Cardiac septum (tissue), 1 donor: Measurements from ENCODE around the gene PCK1. TPM values are rescaled to one million over a fixed set of nuclear protein-coding genes. Genes with fewer than 3 reads are reported as not detected.

ENCODE experiments used
- DNase-seq: peaks from one replicate; pipeline ENCODE4 v3.0.0-alpha.2; 2020; ENCODE audit warnings: low spot score
- intact Hi-C: fragments of 100-400 bp; cut with DNase I; formaldehyde crosslinking; loops from one replicate; pipeline ENCODE4 v1.14.0; 2022
- total RNA-seq: library from RNA; stranded (reverse); fragmentation: NEBNext Ultra II Directional; extraction: Animal tissue kit (Norgen Biotek cat#: 25700); gene quantifications from one replicate; pipeline ENCODE4 v1.2.1, GENCODE V29; 2021
- donor health status: DM: no; HTN: no; CAD: no.

The PCK1 gene
- total RNA-seq, 1 donor from 2014 or later = 0.48 TPM

GRCh38 chr20:57584768-57585461 lies 24.0 kb downstream of the PCK1 start:
- intact Hi-C loops = no loop called here
- no peak for DNase-seq

GRCh38 chr20:57585466-57586213 lies 24.7 kb downstream of the PCK1 start:
- intact Hi-C loops = no loop called here
- no peak for DNase-seq

DNA sequence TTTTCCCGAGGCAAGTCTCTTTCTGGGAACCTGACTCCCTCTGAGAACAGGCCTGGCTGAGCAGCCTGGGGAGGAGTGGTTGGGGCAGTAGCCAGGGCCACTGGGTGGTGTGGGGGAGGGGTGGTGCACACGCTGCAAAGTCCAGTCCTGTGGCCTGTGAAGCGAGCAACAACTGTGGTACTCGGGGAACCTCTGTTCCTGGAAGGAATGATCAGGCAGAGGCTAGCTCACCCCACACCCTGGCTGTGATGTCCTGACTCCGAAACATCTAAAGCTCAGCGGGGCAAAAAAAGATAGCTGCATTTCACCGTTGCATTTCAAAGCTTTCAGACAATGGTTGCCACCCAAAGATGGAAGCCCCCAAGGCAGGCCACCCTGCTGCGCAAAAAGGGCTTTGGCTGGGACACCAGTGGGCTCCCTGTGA lies 25.5 kb downstream of the PCK1 start:
- DNase-seq = no peak
- intact Hi-C loops = no loop called here

GRCh38 chr20:57586943-57587277 lies 26.0 kb downstream of the PCK1 start:
- DNase-seq = no peak
- intact Hi-C loops = no loop called here

DNA sequence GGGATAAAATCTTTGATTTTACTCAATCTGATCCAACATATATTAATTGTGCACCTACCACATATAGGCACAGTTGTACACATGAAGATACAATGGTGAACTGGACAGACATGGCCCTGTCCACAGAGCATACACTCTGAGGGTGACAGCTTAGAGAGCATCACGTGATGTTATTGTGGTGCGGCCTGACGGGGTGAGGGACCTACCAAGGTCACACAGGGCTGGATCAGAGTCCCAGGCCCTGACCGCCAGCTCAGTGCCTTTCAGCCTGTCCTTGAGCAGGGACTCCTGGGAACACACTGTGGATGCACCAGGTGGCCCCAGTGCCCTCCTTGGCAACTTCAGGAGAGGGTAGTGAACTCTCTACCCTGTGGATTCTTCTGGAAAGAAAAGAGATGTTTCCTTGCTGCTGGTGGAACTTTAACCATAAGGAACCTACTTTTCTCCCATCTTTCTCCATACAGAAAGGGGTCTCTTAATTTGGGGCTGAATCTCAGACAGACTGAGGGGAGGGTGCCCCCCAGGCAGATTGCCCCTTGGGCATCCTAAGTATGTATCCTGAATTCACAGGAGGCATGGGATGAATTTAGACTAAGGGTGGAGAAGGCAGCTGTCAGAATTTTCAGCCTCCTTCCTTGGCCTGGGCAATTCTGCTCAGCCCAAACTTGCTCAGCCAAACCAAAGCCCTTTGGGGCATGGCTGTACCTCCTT lies 26.5 kb downstream of the PCK1 start:
- intact Hi-C loops = no loop called here
- no peak for DNase-seq

DNA sequence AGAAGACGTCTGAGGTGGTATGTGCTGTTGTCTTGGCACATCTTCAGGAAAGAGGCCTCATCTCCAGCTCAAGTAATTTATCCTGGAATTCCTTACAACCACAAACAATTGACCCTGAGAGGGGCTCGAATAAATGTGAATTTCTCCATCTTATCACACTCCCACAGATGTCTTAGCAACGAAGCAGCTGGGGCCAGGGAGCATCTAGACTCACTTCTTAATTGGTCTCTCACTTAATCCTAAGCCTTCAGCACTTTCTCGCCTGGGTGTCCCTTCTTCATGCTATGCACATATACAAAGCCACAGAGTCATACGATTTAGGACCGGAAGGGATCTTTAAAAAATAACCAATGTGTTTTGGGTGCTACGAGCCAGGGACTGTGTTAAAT lies 27.1 kb downstream of the PCK1 start:
- intact Hi-C loops = no loop called here

DNA sequence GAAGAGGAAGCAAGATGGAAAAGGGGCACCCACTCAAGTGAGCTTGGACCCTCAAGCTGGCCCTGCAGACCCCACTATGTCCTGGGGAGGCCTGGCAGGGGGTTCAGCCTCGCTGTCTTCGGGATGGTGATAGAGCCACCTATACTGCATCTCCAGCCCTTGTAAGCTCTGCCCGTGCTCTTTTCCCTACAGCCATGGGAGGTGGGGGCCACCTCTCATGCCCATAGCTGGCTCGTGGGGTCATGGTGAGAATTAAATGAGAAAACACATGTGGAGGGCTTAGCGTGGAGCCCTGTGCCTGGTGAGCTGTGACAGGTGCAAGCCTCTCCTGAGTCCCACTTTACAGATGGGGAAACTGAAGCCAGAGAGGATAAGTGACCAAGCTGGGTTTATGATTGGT lies 27.7 kb downstream of the PCK1 start:
- intact Hi-C loops = no loop called here
- DNase-seq = no peak

More for the DNA sequence above, 27.1 kb downstream of the PCK1 start:
- DNase-seq = no peak

- intact Hi-C loops = no loop called here
- DNase-seq = no peak
Measured at GRCh38 chr20:57589123-57589727, 28.3 kb downstream of the PCK1 start.

DNA sequence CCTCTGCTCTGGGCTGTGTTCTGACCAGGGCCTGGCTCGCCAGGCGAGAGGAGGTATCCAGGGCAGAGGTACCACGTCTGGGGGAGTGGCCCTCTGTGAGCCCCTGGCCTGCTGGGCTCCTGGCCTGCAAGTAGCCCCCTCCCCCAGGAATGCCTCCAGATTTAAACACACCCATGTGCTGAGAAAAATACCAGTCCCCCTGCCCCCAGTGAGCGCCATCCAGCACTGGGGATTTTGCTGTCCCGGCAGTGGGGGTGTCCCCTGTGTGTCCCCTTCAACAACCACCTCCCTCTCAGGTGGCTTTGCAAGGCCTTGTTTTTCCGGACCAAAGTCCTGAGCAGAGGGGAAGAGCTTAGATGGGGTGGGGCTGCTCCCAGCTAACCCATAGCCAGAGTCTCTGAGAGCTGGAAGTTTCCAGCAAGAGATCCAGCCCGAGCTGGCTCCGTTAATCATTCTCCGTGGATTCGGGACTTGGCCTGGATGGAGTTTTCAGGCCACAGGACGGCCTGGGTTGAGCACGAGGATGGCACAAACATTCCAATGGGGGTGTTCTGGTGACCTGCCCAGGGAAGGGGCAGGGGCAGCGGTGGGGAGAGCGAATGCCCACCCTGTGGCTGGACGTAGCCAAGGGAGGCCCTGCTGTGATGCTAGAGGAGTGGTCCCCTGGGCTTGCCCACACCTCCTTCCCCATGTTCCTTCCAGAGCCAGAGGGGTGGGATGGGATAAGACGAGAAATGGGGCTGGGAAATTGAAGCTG lies 29.0 kb downstream of the PCK1 start:
- intact Hi-C loops = no loop called here
- DNase-seq = no peak

- intact Hi-C loops = no loop called here
- no peak for DNase-seq
Measured at GRCh38 chr20:57590485-57591288, 29.8 kb downstream of the PCK1 start.

DNA sequence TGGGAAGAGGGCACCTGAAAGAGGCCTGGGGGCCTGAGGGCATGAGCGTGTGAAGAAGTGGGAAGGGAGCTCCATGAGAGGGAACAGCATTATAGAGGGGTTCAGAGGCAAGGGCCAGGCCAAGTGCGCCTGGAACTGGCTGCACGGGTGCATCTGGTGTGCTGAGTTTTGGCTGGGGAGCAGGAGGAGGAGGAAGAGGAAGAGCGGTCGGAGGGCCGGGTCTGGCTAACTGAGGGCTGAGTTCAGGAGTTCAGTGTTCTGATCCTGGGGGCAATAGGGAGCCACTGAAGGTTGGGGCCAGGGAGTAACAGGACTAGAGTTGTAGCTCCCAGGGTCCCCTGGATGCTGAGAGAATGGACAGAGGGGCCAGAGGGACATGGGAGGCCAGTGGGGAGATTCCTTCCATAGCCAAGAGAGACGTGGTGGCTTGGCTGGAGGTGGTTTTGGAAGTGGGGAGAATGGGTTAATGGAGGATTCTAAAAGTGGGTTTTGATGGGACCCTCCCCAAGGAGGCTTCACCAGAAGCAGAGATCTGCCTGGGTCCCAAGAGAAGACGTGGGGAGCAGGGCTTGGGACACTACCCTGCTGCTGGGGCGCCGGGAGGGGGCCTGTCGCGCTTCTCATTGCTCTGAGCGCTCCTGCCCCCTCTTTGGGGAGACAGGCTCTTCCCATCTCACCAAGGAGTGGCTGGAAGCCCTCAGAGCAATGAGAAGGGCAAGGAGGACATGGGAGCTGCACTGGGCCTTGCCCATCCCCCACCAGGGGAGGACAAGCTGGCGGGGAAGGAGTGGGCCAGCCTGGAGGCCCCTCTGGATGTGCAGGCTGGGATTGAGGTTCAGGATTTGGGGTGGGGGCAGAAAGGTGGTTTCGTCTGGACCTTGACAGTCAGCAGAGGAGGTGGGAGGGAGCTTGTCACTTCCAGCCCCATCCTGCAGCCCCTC lies 30.6 kb downstream of the PCK1 start:
- intact Hi-C loops = no loop called here
- no peak for DNase-seq

DNA sequence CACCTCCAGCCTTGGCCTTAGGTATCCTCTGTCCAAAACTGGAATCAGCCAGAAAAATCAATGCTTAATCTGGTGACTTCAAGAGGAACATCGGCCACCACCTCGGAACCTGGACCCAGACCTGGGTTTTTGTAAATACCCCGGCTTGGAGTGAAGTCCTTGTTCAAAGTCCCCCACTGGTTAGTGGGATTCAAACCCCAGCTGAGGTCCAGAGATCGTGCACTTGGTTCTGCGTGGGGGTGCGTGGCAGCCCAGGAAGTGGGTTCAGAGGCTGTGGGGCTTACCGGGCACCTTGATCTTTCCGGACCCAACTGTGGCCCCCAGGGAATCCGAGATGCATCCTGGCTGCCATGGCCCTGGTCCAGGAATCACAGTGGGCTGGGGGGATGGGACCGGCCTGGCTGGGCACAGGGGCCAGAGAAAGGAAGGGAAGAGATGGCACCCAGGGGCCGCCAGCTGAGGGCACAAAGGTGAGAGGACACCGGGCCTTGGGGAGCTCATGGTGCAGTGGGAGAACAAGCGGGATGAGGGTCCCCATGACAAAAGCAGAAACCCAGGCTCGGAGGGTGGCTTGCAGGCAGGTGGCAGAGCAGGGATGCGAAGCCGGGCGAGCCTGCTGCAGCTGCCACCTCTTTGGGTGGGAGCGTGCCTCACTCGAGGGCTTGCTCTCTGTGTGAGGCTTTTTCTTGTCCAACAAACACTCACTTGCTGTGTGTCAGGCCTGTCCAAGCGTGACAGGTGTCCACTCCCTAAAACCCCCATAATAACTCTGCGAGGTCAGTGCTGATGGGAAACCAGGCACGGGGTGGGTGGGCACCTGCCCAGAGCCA lies 31.6 kb downstream of the PCK1 start:
- intact Hi-C loops = no loop called here

DNA sequence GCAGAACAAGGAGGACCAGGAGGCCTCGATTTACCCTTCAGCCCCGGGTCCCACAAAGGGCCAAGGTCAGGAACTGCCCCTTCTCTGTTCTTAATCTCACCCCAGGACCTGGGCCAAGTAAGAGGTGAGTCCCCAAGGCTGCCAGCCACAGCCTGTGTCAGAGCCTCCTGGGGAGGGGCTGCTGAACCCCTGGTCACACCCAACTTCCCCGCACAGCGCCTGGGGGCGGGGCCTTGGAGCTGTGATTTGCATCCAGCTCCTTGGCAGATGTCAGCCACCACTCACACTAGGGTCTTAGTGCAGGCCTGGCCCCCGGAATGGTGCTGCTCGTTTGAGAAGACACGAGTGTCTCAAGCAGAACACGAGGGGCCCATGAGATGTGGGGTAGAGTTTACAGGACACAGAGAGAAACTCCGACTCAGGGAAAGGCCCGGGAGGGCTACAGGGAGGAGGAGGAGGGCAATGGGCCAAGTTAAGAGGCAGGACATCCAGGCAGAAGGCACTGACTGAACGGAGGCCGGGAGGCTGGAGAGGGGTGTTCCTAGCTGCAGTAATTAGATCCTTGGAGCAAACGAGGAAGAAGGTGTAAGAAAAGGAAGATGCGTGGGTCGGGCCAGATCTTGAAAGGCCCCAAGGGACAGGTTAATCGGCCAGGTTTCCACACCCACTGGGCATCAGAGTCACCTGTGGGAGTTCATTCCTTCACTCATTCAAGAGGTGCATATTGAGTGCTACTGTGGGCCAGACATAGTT lies 32.4 kb downstream of the PCK1 start:
- DNase-seq = no peak
- intact Hi-C loops = no loop called here

More for the DNA sequence above, 31.6 kb downstream of the PCK1 start:
- no peak for DNase-seq

GRCh38 chr20:57594092-57594951 lies 33.4 kb downstream of the PCK1 start:
- intact Hi-C loops = loop anchor here (2.0 kb wide), 1 partner anchor 80 kb away; no protein-coding TSS in a partner anchor
- no peak for DNase-seq
